Measurements from ENCODE around the gene KARS1. TPM values are rescaled to one million over a fixed set of nuclear protein-coding genes. Genes with fewer than 3 reads are reported as not detected.

KARS1 gene
- total and polyA plus RNA-seq, 5 donors = 92.2 to 122 (median 102) TPM

DNA sequence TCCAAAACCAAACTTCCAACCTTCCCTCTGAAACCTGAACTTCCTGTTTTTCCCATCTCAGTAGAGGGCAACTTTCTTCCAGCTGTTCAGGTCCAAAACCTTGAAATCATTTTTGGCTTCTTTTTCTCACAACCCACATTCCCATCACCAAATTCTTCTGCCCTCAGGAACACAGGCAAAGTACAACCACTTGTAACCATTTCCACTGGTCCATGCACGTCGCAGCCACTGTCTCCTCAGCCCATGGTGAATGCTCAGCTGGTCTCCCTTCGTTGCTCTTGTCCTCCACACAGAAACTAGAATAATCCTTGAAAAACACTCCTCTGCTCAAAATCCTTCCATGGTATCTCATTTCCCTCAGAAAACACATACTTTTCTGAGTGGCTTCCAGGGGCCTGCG lies 20.7 kb downstream of the KARS1 start:
- intact Hi-C loops (cut with DNase I) = loop anchor here in 2 of 4 donors (10.0 kb wide), 4 partner anchors 62 to 152 kb away; partner anchors contain the start of genes GABARAPL2 (in 1 of the 2) and TMEM231 (in 1 of the 2)
- Histone ChIP-seq H3K9me3 (ENCODE audit: control insufficient read depth, low read length) (no peaks in the 10 kb centered on the region), H3K27ac (ENCODE audit: low read length) (no peak overlapping the region), H3K4me3 (ENCODE audit: low read length) (no peak overlapping the region), H3K4me1 (ENCODE audit: control insufficient read depth, insufficient read depth, low read length) (peaks cover 3% of the 10 kb centered on the region), H3K27me3 (ENCODE audit: control insufficient read depth, insufficient read depth) (no peaks in the 10 kb centered on the region)
- no peak for ATAC-seq
- no peak for DNase-seq
- WGBS = 88% methylated on average over 4 of the region's 4 CpGs

DNA sequence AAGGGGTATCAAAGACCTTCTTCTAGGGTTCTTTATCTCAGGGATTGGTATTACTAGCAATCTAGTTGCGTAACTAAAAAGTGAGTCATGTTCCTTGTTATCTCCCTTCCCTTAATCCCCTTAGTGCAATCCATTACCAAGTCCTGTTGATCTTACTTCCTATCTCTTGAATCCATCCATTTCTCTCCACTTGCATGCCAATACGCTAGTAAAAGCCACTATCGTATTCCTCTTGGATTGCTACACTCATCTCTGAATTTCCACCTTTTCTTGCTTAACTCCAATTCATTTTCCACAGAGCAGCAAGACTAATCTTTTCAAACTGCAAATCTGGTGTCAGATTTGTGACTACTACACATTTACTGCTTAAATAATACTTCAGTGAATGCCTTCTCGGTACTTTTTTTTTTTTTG lies 22.5 kb downstream of the KARS1 start:
- 64% methylated on average over 4 of the region's 4 CpGs for WGBS

GRCh38 chr16:75622761-75623605 lies 24.5 kb downstream of the KARS1 start, which contains the start of gene ADAT1:
Gene ADAT1 (minus strand): TSS chr16:75623281. CDS start chr16:75620799, 2,482 bp downstream.
- WGBS = under 1% methylated on average over 62 of the region's 62 CpGs
- ATAC-seq = peak; percentile 97
- peak within 1 kb of the TSS; percentile 96 for H3K27ac ChIP-seq (ENCODE audit: low read length)
- H3K4me1 ChIP-seq (ENCODE audit: control insufficient read depth, insufficient read depth, low read length) = peaks cover 7% of the 10 kb centered on the region
- H3K9me3 ChIP-seq (ENCODE audit: control insufficient read depth, low read length) = no peaks in the 10 kb centered on the region
- peak; percentile 99 to 100 (median 99) for DNase-seq
- intact Hi-C loops (cut with DNase I) = loop anchor here in 2 of 4 donors (10.0 kb wide), 4 partner anchors 58 to 148 kb away; partner anchors contain the start of genes GABARAPL2 (in 1 of the 2) and TMEM231 (in 1 of the 2)
- H3K4me3 ChIP-seq (ENCODE audit: low read length) = peak within 1 kb of the TSS; percentile 61
- H3K27me3 ChIP-seq (ENCODE audit: control insufficient read depth, insufficient read depth) = no peaks in the 10 kb centered on the region

More for the DNA sequence above, 22.5 kb downstream of the KARS1 start:
- H3K27me3 ChIP-seq (ENCODE audit: control insufficient read depth, insufficient read depth) = no peaks in the 10 kb centered on the region
- intact Hi-C loops (cut with DNase I) = loop anchor here in 2 of 4 donors (10.0 kb wide), 4 partner anchors 60 to 150 kb away; partner anchors contain the start of genes GABARAPL2 (in 1 of the 2) and TMEM231 (in 1 of the 2)
- H3K9me3 ChIP-seq (ENCODE audit: control insufficient read depth, low read length) = no peaks in the 10 kb centered on the region
- no peak overlapping the region for H3K4me3 ChIP-seq (ENCODE audit: low read length)
- peaks cover 7% of the 10 kb centered on the region for H3K4me1 ChIP-seq (ENCODE audit: control insufficient read depth, insufficient read depth, low read length)
- H3K27ac ChIP-seq (ENCODE audit: low read length) = no peak overlapping the region
- no peak for ATAC-seq
- no peak for DNase-seq

- no peak overlapping the region for H3K4me3 ChIP-seq (ENCODE audit: low read length)
- H3K27me3 ChIP-seq (ENCODE audit: control insufficient read depth, insufficient read depth) = no peaks in the 10 kb centered on the region
- intact Hi-C loops (cut with DNase I) = loop anchor here in 2 of 4 donors (10.0 kb wide), 4 partner anchors 56 to 146 kb away; partner anchors contain the start of genes GABARAPL2 (in 1 of the 2) and TMEM231 (in 1 of the 2)
- DNase-seq = no peak
- no peaks in the 10 kb centered on the region for H3K9me3 ChIP-seq (ENCODE audit: control insufficient read depth, low read length)
- WGBS = 10% methylated on average over 2 of the region's 2 CpGs
- no peak overlapping the region for H3K27ac ChIP-seq (ENCODE audit: low read length)
- no peak for ATAC-seq
- peaks cover 7% of the 10 kb centered on the region for H3K4me1 ChIP-seq (ENCODE audit: control insufficient read depth, insufficient read depth, low read length)
These were observed 26.3 kb downstream of the KARS1 start for GRCh38 chr16:75621170-75621477.

GRCh38 chr16:75620326-75621169 lies 26.9 kb downstream of the KARS1 start:
- DNase-seq (no peak), ATAC-seq (no peak)
- Histone ChIP-seq H3K27ac (ENCODE audit: low read length) (no peak overlapping the region), H3K9me3 (ENCODE audit: control insufficient read depth, low read length) (no peaks in the 10 kb centered on the region), H3K27me3 (ENCODE audit: control insufficient read depth, insufficient read depth) (no peaks in the 10 kb centered on the region), H3K4me1 (ENCODE audit: control insufficient read depth, insufficient read depth, low read length) (peaks cover 7% of the 10 kb centered on the region), H3K4me3 (ENCODE audit: low read length) (no peak overlapping the region)
- intact Hi-C loops (cut with DNase I) = loop anchor here in 2 of 4 donors (10.0 kb wide), 4 partner anchors 56 to 146 kb away; partner anchors contain the start of genes GABARAPL2 (in 1 of the 2) and TMEM231 (in 1 of the 2)
- 71% methylated on average over 20 of the region's 20 CpGs for WGBS

GRCh38 chr16:75618780-75619179 lies 28.7 kb downstream of the KARS1 start:
- 93% methylated on average over 2 of the region's 2 CpGs for WGBS
- no peaks in the 10 kb centered on the region for H3K27me3 ChIP-seq (ENCODE audit: control insufficient read depth, insufficient read depth)
- no peak overlapping the region for H3K4me3 ChIP-seq (ENCODE audit: low read length)
- H3K9me3 ChIP-seq (ENCODE audit: control insufficient read depth, low read length) = no peaks in the 10 kb centered on the region
- DNase-seq = no peak
- no peak overlapping the region for H3K27ac ChIP-seq (ENCODE audit: low read length)
- intact Hi-C loops (cut with DNase I) = loop anchor here in 1 of 4 donors (10.0 kb wide), 1 partner anchor 144 kb away; no protein-coding TSS in a partner anchor
- peaks cover 7% of the 10 kb centered on the region for H3K4me1 ChIP-seq (ENCODE audit: control insufficient read depth, insufficient read depth, low read length)
- no peak for ATAC-seq

DNA sequence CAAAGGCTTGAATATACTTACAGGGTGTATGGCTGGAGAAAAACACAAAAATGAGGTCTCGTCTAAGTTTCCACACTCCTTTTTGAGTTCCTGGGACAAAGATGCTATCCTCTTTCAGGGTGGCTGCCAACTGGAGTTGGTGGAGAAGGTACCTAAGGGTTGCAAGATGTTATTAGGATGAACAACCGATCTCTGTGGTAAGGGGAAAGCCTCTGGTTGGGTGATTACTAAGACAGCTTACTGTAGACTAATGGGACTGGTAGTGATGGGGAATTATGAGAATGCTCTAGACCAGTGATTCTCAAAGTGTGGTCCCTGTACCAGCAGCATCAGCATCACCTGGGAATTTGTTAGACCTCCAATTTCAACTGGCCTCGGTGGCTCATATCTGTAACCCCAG lies 30.3 kb downstream of the KARS1 start:
- Histone ChIP-seq H3K27me3 (ENCODE audit: control insufficient read depth, insufficient read depth) (no peaks in the 10 kb centered on the region), H3K4me3 (ENCODE audit: low read length) (no peak overlapping the region), H3K9me3 (ENCODE audit: control insufficient read depth, low read length) (no peaks in the 10 kb centered on the region), H3K27ac (ENCODE audit: low read length) (no peak overlapping the region), H3K4me1 (ENCODE audit: control insufficient read depth, insufficient read depth, low read length) (peaks cover 4% of the 10 kb centered on the region)
- intact Hi-C loops (cut with DNase I) = loop anchor here in 1 of 4 donors (10.0 kb wide), 1 partner anchor 142 kb away; no protein-coding TSS in a partner anchor
- ATAC-seq (no peak), DNase-seq (no peak)
- WGBS = 95% methylated on average over 3 of the region's 3 CpGs

GRCh38 chr16:75616521-75617010 lies 30.9 kb downstream of the KARS1 start:
- WGBS = 91% methylated on average over 4 of the region's 4 CpGs
- intact Hi-C loops (cut with DNase I) = loop anchor here in 1 of 4 donors (10.0 kb wide), 1 partner anchor 142 kb away; no protein-coding TSS in a partner anchor
- Histone ChIP-seq H3K27me3 (ENCODE audit: control insufficient read depth, insufficient read depth) (no peaks in the 10 kb centered on the region), H3K4me3 (ENCODE audit: low read length) (no peak overlapping the region), H3K27ac (ENCODE audit: low read length) (no peak overlapping the region), H3K9me3 (ENCODE audit: control insufficient read depth, low read length) (no peaks in the 10 kb centered on the region), H3K4me1 (ENCODE audit: control insufficient read depth, insufficient read depth, low read length) (peaks cover 4% of the 10 kb centered on the region)
- ATAC-seq = no peak
- DNase-seq = no peak

GRCh38 chr16:75615619-75616018 lies 31.8 kb downstream of the KARS1 start:
- no peak overlapping the region for H3K4me3 ChIP-seq (ENCODE audit: low read length)
- intact Hi-C loops (cut with DNase I) = loop anchor here in 1 of 4 donors (10.0 kb wide), 1 partner anchor 141 kb away; no protein-coding TSS in a partner anchor
- 97% methylated on average over 2 of the region's 2 CpGs for WGBS
- ATAC-seq (no peak), DNase-seq (no peak)
- H3K9me3 ChIP-seq (ENCODE audit: control insufficient read depth, low read length) = no peaks in the 10 kb centered on the region
- H3K27ac ChIP-seq (ENCODE audit: low read length) = no peak overlapping the region
- H3K4me1 ChIP-seq (ENCODE audit: control insufficient read depth, insufficient read depth, low read length) = peaks cover 3% of the 10 kb centered on the region
- no peaks in the 10 kb centered on the region for H3K27me3 ChIP-seq (ENCODE audit: control insufficient read depth, insufficient read depth)

Measured in right cardiac atrium (tissue), 5 donors.